NB4 (cell line): ENCODE measurements around the gene B3GNT2.

Experiments
- MAX ChIP-seq: IDR thresholded peaks from 2 replicates; pipeline ENCODE4 v1.6.1; 2011; ENCODE audit warnings: low read depth, low read length
- MYC ChIP-seq: IDR thresholded peaks from 2 replicates; pipeline ENCODE4 v1.6.1; 2011; ENCODE audit warnings: low read depth, low read length
- POLR2A ChIP-seq: IDR thresholded peaks from 2 replicates; pipeline ENCODE4 v1.6.1; 2011; ENCODE audit warnings: mild to moderate bottlenecking; ENCODE audit not compliant: insufficient read length; ENCODE audit errors: extremely low read depth
- TF ChIP-seq, protein P1 (sequence below): IDR thresholded peaks from one replicate; pipeline ENCODE4 v1.5.1; 2012; ENCODE audit warnings: low read depth, low read length

DNA sequence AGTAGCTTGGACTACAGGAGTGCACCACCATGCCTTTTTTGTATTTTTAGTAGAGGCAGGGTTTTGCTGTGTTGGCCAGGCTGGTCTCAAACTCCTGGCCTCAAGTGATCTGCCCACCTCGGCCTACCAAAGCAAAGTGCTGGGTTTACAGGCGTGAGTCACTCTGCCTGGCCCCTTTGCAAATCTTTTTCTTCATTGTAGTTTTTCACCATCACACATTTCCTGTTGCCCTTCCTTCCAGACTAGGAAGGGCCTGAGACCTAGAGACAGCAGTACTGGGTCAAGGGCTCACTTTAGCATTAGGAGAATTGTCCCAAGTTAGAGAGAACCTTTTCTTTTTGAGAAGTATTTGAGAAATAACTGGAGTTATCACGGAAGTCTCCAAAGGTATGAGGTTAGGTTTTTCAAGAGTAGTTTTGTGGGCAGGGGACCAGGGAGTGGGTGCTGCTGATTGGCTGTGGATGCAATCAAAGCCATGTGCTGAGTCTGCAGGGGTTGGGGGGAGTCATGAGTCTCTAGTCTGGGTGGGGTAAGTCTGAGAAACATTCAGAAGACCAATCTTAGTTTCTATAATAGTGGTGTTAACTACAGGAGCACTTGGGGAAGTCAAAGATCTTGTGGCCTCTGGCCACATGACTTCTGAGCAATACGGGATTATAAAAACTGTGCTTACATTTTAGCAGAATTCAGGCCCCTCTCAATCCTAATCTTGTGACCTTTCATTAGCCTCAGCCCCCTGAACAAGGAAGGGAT, 23.7 kb downstream of the B3GNT2 start:
- TF ChIP-seq, protein P1, sequence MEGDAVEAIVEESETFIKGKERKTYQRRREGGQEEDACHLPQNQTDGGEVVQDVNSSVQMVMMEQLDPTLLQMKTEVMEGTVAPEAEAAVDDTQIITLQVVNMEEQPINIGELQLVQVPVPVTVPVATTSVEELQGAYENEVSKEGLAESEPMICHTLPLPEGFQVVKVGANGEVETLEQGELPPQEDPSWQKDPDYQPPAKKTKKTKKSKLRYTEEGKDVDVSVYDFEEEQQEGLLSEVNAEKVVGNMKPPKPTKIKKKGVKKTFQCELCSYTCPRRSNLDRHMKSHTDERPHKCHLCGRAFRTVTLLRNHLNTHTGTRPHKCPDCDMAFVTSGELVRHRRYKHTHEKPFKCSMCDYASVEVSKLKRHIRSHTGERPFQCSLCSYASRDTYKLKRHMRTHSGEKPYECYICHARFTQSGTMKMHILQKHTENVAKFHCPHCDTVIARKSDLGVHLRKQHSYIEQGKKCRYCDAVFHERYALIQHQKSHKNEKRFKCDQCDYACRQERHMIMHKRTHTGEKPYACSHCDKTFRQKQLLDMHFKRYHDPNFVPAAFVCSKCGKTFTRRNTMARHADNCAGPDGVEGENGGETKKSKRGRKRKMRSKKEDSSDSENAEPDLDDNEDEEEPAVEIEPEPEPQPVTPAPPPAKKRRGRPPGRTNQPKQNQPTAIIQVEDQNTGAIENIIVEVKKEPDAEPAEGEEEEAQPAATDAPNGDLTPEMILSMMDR = no peak
- no peak for TF ChIP-seq MAX
- no peak for TF ChIP-seq POLR2A
- no peak for TF ChIP-seq MYC
